Cerebellar nuclear complex (tissue), 1 donor: Measurements from ENCODE around the gene SGCB.

Experiments used
- DNase-seq, 2 experiments: peaks; one replicate each; lab custom pipeline; 2025; lab: John Stamatoyannopoulos, UW

Gene SGCB

DNA sequence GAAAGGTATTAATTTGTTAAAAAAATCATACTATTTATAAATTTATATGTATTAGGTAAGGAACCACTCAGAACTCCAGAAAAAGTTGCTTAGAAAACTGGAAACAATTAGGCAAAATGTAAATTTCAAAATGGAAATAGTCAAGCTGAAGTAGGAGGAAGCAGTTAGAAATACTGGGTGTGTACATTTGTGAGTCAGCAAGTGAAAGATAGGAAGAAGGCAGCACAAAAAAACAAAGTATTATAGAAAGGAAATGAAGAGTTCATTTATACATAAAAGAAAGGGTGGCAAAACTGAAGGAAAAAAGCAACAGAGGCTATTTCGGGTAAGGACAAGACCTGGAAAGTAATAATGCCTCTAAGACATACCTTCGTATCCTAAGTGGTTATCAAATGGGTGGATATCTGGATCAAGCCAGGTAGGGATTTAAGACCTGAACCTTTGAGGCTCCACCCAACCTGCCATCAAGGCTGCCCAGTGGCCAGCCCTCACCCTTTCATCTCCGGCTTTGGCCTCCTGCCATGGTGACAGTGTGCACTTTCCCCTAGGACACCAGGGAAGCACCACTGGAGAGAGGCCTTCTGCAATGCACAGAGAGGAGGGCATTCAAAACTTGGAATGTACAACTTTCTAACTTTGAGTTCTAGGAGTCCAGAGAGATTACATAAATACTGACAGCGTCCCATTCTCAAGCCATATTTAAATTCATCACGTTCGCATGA, 18.0 kb downstream of the SGCB start, which contains the start of gene LRRC66:
Gene LRRC66 (minus strand): TSS at position 428 of the 722 bp plus-strand sequence. CDS start 2,750 bp downstream, outside the sequence.
- DNase-seq = no peak

DNA sequence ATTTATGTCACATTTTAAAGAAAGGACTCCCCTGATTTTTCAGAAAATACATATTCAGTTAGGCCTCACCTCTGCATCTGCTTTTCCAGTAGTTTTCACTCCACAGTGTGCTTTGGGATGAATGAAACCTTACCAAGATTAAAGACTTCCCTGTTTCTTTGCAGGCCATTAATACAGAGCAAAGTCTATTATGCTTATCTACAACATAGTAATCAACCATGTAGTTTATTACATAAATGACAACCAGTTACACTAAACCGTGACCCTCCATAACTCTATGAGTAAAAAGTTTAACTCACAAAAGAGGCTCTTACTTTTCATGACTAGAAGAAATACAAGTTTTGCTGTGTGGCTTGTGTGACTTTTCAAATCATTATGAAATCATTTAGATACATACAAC, 20.3 kb downstream of the SGCB start:
- no peak for DNase-seq

DNA sequence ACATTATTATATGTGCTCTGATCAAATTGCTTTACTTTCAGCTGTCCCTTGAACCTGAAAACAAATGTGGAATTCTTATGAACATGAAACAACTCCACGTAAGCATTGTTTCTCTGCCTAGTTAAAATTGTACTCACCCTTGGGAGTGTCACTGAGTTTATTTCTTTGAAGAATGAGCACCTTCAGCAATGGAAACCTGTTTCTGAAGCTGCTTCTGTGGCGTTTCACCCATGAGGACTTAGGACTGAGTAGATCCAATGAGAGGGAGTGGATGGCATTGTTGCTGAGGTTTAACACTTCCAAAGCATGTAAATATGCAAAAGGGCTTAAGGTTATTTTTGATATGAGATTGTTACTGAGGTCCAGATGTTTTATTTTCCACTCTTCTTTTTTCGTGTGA, 21.1 kb downstream of the SGCB start:
- DNase-seq = no peak

DNA sequence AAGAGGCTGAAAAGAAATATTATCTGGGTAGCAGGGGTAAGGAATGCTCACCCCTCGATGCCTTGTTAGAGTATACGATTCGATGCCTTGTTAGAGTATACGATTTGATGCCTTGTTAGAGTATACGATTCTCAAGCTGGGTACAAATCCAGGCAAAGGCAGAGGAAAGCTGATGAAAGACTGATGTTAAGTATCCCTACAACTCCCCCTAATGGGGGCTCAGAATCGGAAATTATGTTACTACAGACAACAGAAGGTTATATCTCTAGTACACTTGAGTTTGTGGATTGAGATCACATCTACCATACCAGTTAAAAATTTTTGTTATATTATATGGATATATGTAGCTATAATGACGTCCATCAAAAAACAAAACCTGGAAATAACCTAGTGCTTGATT, 22.7 kb downstream of the SGCB start:
- DNase-seq = no peak

DNA sequence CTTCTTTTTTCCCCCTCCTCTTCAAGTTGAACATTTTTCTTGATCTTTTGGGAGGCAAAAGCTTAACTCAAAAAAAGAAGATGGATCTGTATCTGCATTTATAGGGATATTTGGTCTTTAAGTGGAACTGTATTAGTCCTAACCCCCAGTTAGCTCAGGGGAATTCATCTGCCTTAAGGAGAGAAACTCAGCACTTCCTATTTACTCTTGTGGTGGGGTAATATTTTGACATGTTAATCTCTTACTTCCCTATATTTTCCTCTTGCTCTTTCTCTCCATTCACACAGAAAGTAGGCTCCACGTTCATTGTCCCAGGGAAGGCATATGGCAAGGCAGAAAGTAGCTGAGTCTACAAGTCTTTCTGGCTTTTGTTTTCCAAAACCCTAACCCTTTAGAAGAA, 23.2 kb downstream of the SGCB start:
- no peak for DNase-seq

DNA sequence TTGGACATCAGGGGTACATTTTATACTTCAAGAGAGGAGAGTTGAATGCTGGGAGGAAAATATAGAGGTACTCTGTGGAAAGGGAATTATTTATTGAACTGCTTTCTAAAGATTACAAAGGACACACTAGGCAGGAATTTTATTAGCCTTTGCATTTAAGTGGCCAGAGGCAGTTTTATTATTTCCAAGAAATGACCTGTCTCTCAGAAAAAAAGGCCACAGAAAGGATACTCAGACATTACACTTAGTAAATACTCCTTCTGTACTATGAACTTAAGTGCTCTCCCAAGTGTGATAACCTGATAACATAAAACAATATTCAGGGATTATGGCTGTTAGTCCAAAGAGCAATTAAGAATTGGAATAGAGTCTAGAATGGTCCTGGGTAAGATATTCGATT, 25.4 kb downstream of the SGCB start:
- no peak for DNase-seq

DNA sequence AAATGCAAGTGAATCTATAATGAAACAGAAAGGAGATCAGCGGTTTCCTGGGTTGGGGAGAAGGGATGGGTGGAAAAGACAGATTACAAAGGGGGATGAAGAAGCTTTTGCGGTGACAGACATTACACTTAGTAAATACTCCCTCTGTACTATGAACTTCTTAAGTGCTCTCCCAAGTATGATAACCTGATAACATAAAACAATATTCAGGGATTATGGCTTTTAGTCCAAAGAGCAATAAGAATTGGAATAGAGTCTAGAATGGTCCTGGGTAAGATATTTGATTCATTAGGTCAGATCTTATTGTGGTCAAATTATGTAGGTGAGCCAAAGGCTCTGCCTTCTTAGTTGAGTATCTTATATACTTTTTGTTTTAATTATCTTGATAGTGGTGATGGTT, 27.1 kb downstream of the SGCB start:
- no peak for DNase-seq

DNA sequence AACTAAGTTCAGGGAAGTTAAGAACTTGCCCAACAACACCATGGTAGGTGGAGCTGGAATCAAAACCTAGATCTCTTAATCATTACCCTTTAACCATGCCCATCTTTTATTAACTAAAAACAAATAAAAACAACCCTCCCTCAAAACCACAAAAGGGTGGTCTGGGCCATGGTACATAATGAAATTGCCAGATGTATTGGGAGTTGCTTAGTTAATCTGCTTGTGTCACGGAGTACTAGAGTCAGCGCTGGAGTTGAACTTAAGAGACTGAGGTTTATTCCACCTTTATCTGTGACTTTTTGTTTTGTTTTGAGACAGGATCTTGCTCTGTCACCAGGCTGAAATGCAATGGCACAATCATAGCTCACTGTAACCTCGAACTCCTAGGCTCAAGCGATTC, 31.2 kb downstream of the SGCB start:
- no peak for DNase-seq

DNA sequence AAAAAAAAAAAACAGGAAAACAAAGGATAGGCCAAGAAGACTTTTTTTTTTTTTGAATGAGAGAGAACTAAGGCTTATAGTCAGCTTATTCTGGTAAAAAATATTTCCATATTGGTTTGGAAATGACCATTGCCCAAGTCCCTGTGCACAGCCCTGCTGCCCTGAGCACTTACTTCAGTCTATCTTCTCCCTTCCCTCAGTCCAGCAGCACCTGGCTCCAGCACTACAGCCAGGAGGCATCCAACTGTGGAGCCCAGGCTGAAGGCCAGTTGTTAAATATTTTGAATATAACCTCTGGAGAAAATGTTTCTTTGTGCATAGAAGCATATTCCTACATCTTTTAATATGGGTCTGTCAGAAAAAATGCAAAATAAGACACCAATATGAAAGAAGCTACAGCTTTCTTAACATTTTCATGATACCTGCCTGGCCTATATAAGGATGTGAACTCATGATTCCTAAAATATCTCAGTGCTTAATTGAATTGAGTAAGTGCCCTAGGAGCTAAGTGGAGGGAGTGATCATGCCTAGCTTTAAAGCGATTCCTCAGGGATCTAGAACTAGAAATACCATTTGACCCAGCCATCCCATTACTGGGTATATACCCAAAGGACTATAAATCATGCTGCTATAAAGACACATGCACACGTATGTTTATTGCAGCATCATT, 32.4 kb downstream of the SGCB start:
- DNase-seq = no peak

DNA sequence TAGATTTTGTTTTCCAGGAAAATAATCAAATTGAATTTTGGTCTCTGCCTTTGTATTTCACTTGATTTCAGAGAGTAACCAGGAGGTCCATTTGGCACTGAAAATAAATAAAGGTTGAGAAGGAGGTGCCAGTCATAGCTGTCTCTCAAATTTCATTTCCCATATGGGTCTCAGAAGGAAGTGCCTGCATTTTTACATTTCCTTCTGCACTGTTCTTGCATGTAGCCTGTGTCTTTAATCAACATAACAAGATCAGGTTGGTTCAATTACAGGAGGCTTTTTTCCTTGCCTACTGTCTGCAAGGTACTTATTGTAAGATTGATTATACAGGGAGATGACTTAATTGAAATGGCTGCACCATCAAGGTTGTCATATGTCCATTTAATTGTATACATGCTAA, 33.7 kb downstream of the SGCB start:
- no peak for DNase-seq

DNA sequence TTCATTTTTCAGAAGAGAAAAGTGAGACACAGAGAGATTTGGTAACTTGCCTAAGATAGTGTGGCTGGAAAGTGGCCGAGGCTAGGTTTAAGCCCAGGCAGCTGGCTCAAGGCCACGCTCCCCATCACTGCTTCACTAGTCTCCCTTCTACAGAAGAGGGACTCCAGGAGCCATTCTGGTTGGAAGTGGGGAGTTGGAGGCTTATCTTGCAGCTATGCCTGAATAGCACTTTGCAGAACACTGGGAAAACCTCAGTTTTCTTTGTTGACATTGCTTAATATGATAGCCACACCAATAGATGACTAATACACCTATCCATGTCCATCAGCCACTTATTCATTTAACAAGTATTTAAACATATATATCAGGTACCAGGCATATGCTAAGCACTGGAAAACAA, 36.5 kb downstream of the SGCB start:
- DNase-seq = no peak

DNA sequence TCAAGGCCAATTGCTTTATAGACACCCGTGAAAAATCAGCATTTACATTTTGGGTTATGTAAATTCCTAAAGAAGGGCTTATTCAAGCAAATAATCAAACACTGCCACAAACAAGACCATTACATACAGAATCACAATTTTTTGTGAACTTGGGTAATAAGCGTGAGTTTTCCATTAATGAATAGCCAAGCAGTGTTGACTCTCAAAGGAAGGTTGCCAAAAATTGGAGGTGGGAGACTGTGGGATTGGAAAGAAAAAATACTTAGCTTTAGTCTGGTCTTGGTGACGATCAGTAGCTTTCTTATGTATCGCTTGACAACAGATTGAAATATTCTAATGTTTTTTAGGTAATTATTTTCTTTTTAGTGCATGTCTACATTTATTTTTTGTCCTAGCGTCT, 38.8 kb downstream of the SGCB start:
- no peak for DNase-seq

DNA sequence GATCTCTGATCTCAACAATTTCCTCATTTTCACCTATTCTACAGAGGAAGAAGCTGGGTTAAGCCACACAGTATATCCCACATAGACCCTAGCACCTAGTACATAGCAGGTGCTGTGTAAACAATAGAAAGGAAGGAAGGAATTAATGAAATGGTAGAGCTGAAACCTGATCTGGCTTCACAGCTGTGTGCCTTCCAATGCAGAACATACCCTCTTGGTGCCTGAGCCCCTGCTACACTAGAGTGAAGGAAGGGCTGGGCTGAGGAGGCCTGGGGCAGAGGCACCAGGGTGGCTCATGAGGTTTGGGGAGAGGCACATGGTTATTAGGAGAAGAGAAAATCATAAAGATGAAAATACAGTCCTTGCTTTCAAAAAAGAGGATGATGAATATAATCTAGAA, 39.3 kb downstream of the SGCB start:
- DNase-seq = no peak

DNA sequence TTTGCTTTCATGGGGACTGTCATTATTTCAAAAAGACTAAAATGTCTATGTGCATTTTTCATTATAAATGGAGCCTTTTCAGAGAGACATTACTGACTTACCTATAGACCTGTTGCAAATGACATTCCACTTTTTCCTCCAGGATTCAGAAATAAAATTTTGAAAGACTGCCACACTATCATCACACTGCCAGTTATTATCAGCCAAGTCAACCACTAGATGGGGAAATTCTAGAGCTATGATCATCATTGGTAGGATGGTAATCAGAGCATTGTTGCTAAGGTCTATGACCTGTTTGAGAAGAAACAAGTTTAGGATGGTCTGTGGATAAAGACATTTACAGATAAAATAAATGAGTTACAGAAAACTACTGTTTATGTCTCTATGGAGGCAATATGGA, 40.5 kb downstream of the SGCB start:
- DNase-seq = no peak

DNA sequence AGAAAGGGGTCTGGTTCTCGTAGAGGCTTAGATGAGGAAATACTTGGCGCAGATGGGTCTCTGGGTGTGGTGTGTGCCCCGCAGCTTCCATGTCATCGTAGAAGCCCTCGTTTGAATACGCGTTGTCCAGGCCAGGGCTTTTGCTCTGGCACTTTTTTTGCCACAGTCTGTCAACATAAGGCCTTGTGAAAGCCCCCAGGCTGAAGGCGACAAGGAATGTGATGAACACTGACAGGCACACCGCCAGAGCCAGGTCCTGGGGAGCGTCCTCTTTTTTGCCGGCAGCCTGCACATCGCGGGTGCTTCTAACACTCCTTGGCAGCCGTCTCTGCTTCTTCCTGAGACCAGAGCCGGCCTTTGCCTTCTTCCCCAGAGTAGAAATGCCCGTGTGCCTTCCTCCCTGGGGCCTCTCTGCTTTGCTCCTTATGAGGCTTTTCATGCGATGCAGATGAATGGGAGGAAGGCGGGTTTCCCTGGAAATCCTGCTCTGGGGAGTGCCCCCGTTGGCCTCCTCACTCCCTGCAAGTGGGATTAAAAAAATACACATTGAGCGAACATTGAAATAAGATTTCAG, 42.4 kb downstream of the SGCB start:
- DNase-seq = no peak
